Endodermal cell (in vitro differentiated cells): Measurements from ENCODE around the gene PRKG2. TPM values are rescaled to one million over a fixed set of nuclear protein-coding genes. Genes with fewer than 3 reads are reported as not detected.

Source experiments
- DNase-seq: peaks from one replicate; pipeline ENCODE4 v3.0.0-alpha.2; 2017
- H3K27ac ChIP-seq: 2 replicates; pipeline ENCODE4 v1.5.1; 2013; ENCODE audit warnings: mild to moderate bottlenecking, low read depth, low read length, moderate library complexity
- H3K27me3 ChIP-seq: 2 replicates; pipeline ENCODE4 v1.6.1; 2013; ENCODE audit warnings: mild to moderate bottlenecking, low read length, moderate library complexity; ENCODE audit not compliant: insufficient read depth, control insufficient read depth, poor library complexity, severe bottlenecking
- H3K36me3 ChIP-seq: 2 replicates; pipeline ENCODE4 v1.7.0; 2013; ENCODE audit warnings: mild to moderate bottlenecking, low read length, moderate library complexity; ENCODE audit not compliant: control insufficient read depth, insufficient read depth
- H3K4me1 ChIP-seq: one replicate; pipeline ENCODE4 v1.7.0; 2013; ENCODE audit warnings: low read length; ENCODE audit not compliant: control insufficient read depth, insufficient read depth
- H3K4me3 ChIP-seq: 2 replicates; pipeline ENCODE4 v1.5.1; 2013; ENCODE audit warnings: mild to moderate bottlenecking, low read length, moderate library complexity
- H3K9ac ChIP-seq: 2 replicates; pipeline ENCODE4 v1.6.1; 2013; ENCODE audit warnings: mild to moderate bottlenecking, low read length, moderate library complexity; ENCODE audit not compliant: poor library complexity, severe bottlenecking; ENCODE audit errors: extremely low read depth
- H3K9me3 ChIP-seq: 2 replicates; pipeline ENCODE4 v1.6.1; 2013; ENCODE audit warnings: mild to moderate bottlenecking, low read length, moderate library complexity; ENCODE audit not compliant: control insufficient read depth
- H3K27ac Mint-ChIP-seq: 2 replicates; pipeline ENCODE4 v1.8.0; 2020; ENCODE audit warnings: mixed read lengths
- H3K27me3 Mint-ChIP-seq: 2 replicates; pipeline ENCODE4 v1.8.0; 2021; ENCODE audit warnings: mild to moderate bottlenecking, mixed read lengths; ENCODE audit not compliant: insufficient read depth
- H3K36me3 Mint-ChIP-seq: 2 replicates; pipeline ENCODE4 v1.8.0; 2020; ENCODE audit warnings: low read depth, mixed read lengths
- H3K4me1 Mint-ChIP-seq: 2 replicates; pipeline ENCODE4 v1.8.0; 2020; ENCODE audit warnings: mixed read lengths
- H3K4me3 Mint-ChIP-seq: 2 replicates; pipeline ENCODE4 v1.8.0; 2020; ENCODE audit warnings: mild to moderate bottlenecking, moderate library complexity, mixed read lengths
- H3K9me3 Mint-ChIP-seq: 2 replicates; pipeline ENCODE4 v1.8.0; 2020; ENCODE audit warnings: mild to moderate bottlenecking, mixed read lengths
- WGBS, 2 experiments: methylation state at CpG; one replicate each; pipeline versions ENCODE4 v1.1.5 to v1.1.7; 2013; ENCODE audit warnings: missing lambda C conversion rate in 2 of 2, mixed read lengths in 1 of 2; ENCODE audit not compliant: insufficient coverage in 1 of 2, insufficient read length in 1 of 2; 5-methylcytosine and 5-hydroxymethylcytosine counted together
- total RNA-seq, 2 donors: library from RNA; stranded (reverse); fragmentation: NEBNext Ultra II Directional in 1 of 2; extraction: Animal tissue kit (Norgen Biotek cat#: 25700) in 1 of 2; gene quantifications; 2 replicates in 1 of 2; 3 replicates in 1 of 2; pipeline ENCODE4 v1.2.1, GENCODE V29; 2021
- TF ChIP-seq, protein P1 (sequence below): fragments of 200-600 bp; sonication (generic); conservative IDR thresholded peaks from 2 replicates; pipeline ENCODE4 v1.5.0; 2021; ENCODE audit warnings: antibody characterized with exemption, mild to moderate bottlenecking

PRKG2 gene
- total RNA-seq, 2 donors from 2014 or later, result 1.3 to 2.4 TPM

DNA sequence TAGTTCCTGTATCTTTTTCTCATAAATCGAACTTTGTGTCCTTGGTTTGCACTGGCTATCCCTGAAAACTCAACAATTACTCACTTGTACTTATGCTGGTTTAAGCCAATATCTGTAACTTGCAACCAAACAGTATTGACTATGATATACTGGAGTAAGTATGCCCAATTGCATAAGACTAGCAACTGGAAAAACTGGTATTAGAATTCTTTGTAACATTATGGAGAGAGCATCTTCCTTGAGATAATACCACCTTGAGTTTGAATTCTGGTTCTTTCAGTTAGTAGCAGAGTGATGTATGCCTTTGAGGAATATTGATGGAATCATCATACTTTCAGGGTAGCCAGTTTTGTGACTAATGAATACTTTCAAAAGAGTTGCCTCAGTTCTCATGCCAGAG is 156.4 kb downstream of the PRKG2 start:
- no peaks in the 10 kb centered on the region for H3K36me3 Mint-ChIP-seq
- no peak overlapping the region for H3K27ac Mint-ChIP-seq
- Histone ChIP-seq H3K9me3 (no peaks in the 10 kb centered on the region), H3K4me1 (no peaks in the 10 kb centered on the region), H3K4me3 (no peak overlapping the region), H3K9ac (no peak overlapping the region), H3K36me3 (no peaks in the 10 kb centered on the region), H3K27me3 (peaks cover under 1% of the 10 kb centered on the region), H3K27ac (no peak overlapping the region)
- H3K27me3 Mint-ChIP-seq, result no peaks in the 10 kb centered on the region
- TF ChIP-seq, protein P1, sequence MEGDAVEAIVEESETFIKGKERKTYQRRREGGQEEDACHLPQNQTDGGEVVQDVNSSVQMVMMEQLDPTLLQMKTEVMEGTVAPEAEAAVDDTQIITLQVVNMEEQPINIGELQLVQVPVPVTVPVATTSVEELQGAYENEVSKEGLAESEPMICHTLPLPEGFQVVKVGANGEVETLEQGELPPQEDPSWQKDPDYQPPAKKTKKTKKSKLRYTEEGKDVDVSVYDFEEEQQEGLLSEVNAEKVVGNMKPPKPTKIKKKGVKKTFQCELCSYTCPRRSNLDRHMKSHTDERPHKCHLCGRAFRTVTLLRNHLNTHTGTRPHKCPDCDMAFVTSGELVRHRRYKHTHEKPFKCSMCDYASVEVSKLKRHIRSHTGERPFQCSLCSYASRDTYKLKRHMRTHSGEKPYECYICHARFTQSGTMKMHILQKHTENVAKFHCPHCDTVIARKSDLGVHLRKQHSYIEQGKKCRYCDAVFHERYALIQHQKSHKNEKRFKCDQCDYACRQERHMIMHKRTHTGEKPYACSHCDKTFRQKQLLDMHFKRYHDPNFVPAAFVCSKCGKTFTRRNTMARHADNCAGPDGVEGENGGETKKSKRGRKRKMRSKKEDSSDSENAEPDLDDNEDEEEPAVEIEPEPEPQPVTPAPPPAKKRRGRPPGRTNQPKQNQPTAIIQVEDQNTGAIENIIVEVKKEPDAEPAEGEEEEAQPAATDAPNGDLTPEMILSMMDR, result no peak
- no peaks in the 10 kb centered on the region for H3K9me3 Mint-ChIP-seq
- no peak for DNase-seq
- H3K4me1 Mint-ChIP-seq, result no peaks in the 10 kb centered on the region
- WGBS, 2 experiments, result 67 to 100% methylated on average over 1 of the region's 1 CpG
- H3K4me3 Mint-ChIP-seq, result no peak overlapping the region

DNA sequence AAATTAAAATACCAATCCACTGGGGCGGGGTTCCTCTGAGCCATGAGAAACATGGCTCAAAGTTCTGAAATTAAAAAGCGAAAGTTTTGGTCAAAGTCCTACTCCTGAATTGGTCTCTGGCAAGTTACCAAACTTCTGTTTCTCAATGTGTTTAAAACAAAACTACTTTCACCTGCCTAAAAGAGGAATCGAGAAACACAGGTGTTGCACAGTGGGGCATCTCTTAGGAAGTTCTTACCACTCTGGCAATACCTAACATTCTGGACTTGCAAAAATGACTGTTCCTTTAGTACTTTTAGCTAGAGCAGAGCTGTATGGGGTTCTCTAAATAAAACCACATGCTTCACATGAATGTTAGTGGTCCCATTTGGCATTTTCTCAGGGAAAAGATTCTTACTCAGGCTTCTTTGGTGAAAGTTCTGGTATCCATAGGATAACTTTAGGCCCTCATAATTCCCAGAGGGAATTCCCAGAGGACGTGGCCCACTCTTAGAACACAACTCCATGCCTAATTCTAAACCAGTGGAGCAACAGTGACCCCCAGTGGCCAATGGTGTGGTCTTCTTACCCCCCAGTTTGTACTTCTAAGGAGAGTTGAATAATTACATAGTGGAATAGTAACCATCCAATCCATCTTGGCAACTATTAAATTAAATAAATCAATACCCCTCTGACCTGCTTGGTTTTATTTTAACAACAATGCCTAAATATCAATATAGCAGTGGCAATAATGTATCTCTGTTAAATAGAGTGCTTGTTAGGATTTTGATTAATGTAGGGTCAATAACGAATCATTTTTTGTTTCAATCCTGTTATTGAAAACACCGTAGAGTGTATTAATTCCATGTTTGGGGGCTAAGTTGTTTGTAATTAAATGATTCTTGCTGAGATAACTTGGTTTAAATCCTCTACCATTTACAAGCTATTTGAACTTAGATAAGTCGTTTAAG is 162.6 kb downstream of the PRKG2 start:
- Mint-ChIP-seq H3K9me3 (no peaks in the 10 kb centered on the region), H3K4me3 (no peak overlapping the region), H3K27ac (no peak overlapping the region), H3K27me3 (peaks cover 8% of the 10 kb centered on the region), H3K36me3 (no peaks in the 10 kb centered on the region), H3K4me1 (no peaks in the 10 kb centered on the region)
- 76% methylated on average over 3 to 7 of the region's 7 CpGs for WGBS, 2 experiments
- TF ChIP-seq, protein P1, result peak; percentile 91
- H3K9ac ChIP-seq, result no peak overlapping the region
- DNase-seq, result peak; percentile 94
- H3K9me3 ChIP-seq, result no peaks in the 10 kb centered on the region
- peaks cover 8% of the 10 kb centered on the region for H3K27me3 ChIP-seq
- no peak overlapping the region for H3K4me3 ChIP-seq
- no peaks in the 10 kb centered on the region for H3K4me1 ChIP-seq
- no peak overlapping the region for H3K27ac ChIP-seq
- H3K36me3 ChIP-seq, result no peaks in the 10 kb centered on the region

DNA sequence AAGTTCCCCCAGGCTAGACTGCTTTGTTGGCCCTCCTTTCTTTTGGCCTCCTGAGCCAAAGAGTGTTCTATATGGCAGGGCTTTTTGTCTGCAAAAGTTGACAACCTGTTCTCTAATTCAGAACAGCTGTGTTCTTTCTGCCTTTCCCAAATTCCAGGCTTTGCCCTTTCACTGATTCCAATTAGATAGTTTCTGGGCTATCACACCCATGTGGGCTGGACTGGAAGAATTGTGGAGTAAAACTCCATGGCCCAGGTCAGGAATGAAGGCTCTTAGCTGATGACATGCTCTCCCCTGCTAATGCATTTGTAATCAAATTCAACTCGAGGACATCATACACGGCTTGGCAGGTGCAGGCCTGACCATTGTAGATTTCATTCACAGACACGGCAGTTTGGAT is 165.1 kb downstream of the PRKG2 start:
- no peaks in the 10 kb centered on the region for H3K4me1 ChIP-seq
- DNase-seq, result no peak
- no peaks in the 10 kb centered on the region for H3K36me3 Mint-ChIP-seq
- 76 to 81% methylated on average over 2 to 3 of the region's 3 CpGs for WGBS, 2 experiments
- no peaks in the 10 kb centered on the region for H3K9me3 ChIP-seq
- no peak overlapping the region for H3K9ac ChIP-seq
- H3K9me3 Mint-ChIP-seq, result no peaks in the 10 kb centered on the region
- H3K27ac ChIP-seq, result no peak overlapping the region
- H3K27me3 ChIP-seq, result peaks cover 23% of the 10 kb centered on the region
- no peak overlapping the region for H3K27ac Mint-ChIP-seq
- H3K4me3 Mint-ChIP-seq, result no peak overlapping the region
- H3K4me3 ChIP-seq, result no peak overlapping the region
- H3K36me3 ChIP-seq, result no peaks in the 10 kb centered on the region
- H3K27me3 Mint-ChIP-seq, result peaks cover 22% of the 10 kb centered on the region
- TF ChIP-seq, protein P1, result no peak
- no peaks in the 10 kb centered on the region for H3K4me1 Mint-ChIP-seq
